SK-N-MC (cell line): ENCODE measurements around the gene GABRR1.
"Not testable (repeated sequence)": the region's sequence is repeated elsewhere in the genome, so short reads cannot be mapped to it uniquely, and the experiment has no call there.

Experiments used
- DNase-seq: peaks from one replicate; pipeline ENCODE4 v3.0.0-alpha.2; 2011; ENCODE audit warnings: low read depth, low spot score
- H3K27ac ChIP-seq: fragments of 200-600 bp; sonication (generic); 2 replicates; pipeline ENCODE4 v1.5.1; 2016; ENCODE audit warnings: mixed run types
- H3K36me3 ChIP-seq: fragments of 200-600 bp; sonication (generic); 2 replicates; pipeline ENCODE4 v1.6.1; 2017; ENCODE audit warnings: antibody characterized with exemption, low read length, mixed read lengths; ENCODE audit not compliant: insufficient read depth
- H3K4me3 ChIP-seq: fragments of 200-600 bp; sonication (generic); 2 replicates; pipeline ENCODE4 v1.5.1; 2016
- H3K9ac ChIP-seq: fragments of 200-600 bp; sonication (generic); 2 replicates; pipeline ENCODE4 v1.8.0; 2017; ENCODE audit warnings: mixed run types, mixed read lengths; ENCODE audit not compliant: insufficient read length
- H3K9me3 ChIP-seq: fragments of 200-600 bp; sonication (generic); 2 replicates; pipeline ENCODE4 v1.6.1; 2017; ENCODE audit warnings: low read depth, mild to moderate bottlenecking, antibody characterized with exemption, low read length, moderate library complexity, mixed read lengths
- EZH2 ChIP-seq: fragments of 200-600 bp; sonication (generic); IDR thresholded peaks from one replicate; pipeline ENCODE4 v1.6.1; 2017; ENCODE audit warnings: antibody characterized with exemption
- FOXP2 ChIP-seq: optimal IDR thresholded peaks from 2 replicates; pipeline ENCODE3; 2011; ENCODE audit warnings: mild to moderate bottlenecking, moderate library complexity; ENCODE audit not compliant: insufficient read depth; ENCODE audit errors: extremely low read length, control extremely low read depth
- POLR2AphosphoS5 ChIP-seq: IDR thresholded peaks from 2 replicates; pipeline ENCODE4 v1.6.1; 2012; ENCODE audit warnings: mild to moderate bottlenecking, low read depth, low read length, borderline replicate concordance

GABRR1 gene

DNA sequence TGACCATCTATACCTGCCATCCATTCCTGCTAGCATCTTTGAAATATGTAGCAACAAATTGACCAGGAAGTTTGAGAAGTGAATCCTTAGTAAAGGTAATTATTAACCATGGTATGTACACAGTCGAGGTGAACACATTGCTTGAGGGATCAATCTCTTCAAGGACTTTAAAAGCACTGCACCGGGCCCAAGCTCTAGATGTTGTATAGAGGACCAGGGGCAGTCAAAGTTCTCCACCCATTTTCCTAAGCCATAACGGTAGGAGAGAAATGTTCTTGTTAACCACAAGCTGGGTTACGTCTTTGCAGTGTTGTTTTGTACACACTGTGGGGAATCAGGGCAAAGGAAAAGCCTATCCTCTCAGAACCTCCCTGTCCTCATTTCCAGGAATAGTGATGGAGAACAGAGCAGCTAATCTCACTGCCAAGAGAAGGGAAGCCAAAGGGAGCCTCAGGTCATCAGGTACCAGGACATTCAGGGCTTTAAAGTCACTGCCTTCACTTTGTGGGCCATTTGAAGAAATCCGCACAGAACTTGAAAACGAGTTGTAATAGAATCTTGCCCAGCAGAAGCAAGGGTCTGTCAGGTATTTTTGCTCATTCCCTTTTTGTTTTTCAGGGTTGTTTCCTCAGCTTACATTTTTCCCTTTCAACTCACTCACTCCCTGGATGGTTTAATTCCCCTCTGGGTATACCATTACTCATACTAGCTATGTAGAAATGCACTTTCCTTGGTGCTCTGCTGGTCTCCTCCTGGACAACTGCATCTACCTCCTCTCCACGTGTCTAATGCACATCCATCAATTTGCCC, 76.6 kb downstream of the GABRR1 start:
- H3K36me3 ChIP-seq = no peaks in the 10 kb centered on the region
- DNase-seq = no peak
- H3K9me3 ChIP-seq = no peaks in the 10 kb centered on the region
- no peak overlapping the region for H3K27ac ChIP-seq
- TF ChIP-seq FOXP2 (no peak), EZH2 (no peak), POLR2AphosphoS5 (no peak)
- H3K9ac ChIP-seq = no peak overlapping the region
- H3K4me3 ChIP-seq = no peak overlapping the region

DNA sequence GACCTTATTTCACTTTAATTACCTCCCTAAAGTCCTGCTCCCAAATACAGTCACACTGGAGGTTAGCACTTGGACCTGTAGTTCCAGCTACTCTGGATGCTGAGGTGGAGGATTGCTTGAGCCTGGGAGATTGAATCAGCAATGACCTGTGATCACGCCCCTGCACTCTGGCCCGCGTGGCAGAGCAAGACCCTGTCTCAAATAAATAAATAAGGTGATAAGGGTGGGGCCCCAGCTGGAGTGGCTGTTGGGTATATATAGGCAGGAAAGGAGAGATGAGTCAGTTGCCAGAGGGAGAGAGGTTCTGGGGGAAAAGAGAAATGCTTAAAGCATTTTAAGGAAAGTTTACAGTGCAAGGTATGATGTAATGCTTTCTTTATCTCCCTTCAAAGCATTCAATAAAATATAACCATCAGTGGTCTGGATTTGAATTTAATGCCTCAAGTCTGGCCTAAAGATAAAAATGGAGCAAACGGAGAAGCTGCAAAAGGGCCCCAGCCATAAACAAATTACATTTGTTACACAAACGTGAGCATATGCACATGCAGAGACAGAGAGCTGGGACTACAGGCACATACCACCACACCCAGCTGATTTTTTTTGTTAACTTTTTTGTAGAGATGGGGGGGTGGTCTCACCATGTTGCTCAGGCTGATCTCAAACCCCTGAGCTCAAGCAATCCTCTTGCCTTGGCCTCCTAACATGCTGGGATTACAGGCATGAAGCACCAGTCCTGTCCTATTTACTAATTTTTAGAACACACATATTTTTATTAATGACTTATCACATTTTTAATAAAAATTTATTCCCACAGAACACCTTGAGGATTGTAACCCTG, 77.4 kb downstream of the GABRR1 start:
- no peak overlapping the region for H3K27ac ChIP-seq
- DNase-seq = no peak
- no peaks in the 10 kb centered on the region for H3K9me3 ChIP-seq
- no peak overlapping the region for H3K4me3 ChIP-seq
- no peak overlapping the region for H3K9ac ChIP-seq
- H3K36me3 ChIP-seq = no peaks in the 10 kb centered on the region
- no peak for TF ChIP-seq FOXP2
- TF ChIP-seq EZH2 = no peak
- no peak for TF ChIP-seq POLR2AphosphoS5

DNA sequence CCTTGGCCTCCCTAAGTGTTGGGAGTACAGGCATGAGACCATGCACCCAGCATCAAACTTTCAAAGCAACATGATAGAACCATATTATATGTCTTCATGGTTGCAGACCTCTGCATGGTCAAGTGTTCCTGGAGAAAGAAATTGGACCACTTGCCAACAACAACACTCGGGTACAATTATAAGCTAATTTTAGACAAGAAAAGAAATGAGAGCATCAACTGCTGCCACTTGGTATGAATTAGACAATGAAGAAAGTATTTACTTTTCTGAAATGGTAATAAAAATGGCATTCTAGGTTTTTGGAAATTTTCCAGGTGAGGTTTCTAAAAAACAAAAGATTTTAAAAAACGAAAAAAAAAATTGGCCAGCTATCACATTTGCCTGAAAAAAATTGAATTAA, 79.0 kb downstream of the GABRR1 start:
- Histone ChIP-seq H3K27ac (no peak overlapping the region), H3K4me3 (no peak overlapping the region), H3K36me3 (no peaks in the 10 kb centered on the region), H3K9me3 (no peaks in the 10 kb centered on the region), H3K9ac (no peak overlapping the region)
- no peak for DNase-seq
- no peak for TF ChIP-seq EZH2
- no peak for TF ChIP-seq FOXP2
- no peak for TF ChIP-seq POLR2AphosphoS5

DNA sequence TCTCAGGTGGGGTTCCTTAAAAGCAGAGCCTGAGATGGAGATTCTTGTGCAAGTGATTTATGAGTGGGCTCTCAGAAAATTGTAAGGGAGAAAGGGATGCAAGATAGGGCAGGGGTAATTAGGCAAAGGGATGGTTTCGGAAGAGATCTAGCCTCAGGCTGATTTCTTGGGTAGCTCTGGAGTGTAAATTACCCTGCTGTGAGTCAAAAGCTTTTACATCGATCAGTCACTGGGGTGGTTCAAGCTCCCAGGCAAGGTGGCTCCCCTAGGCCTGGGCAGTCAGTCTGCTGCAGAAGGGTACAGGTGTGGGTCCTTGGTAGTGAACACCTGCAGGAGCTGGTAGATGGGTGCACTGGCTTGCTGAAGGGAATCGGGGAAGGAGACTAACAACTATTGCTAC, 82.4 kb downstream of the GABRR1 start:
- DNase-seq = no peak
- Histone ChIP-seq H3K9me3 (no peaks in the 10 kb centered on the region), H3K4me3 (no peak overlapping the region), H3K27ac (no peak overlapping the region), H3K36me3 (no peaks in the 10 kb centered on the region), H3K9ac (no peak overlapping the region)
- TF ChIP-seq POLR2AphosphoS5 (no peak), EZH2 (no peak), FOXP2 (no peak)

DNA sequence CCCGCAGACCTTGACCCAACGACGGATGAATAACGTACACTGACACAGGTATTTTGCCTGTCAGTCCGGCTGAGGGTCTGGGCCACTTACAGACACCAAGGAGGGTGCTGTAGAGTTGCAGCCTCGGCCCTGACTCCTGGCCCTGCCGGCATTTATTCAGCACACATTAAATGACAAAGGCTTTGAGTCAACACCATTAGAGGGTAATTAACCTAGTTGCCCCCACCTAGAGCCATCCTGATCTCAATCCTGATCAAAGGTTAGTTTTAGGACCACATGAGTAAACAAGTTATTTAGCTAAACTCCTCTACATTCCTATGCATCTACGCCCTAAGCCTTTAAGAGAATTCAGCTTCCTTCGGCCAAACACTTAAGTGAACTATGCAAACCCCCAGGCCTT, 83.2 kb downstream of the GABRR1 start:
- Histone ChIP-seq H3K36me3 (no peaks in the 10 kb centered on the region), H3K9me3 (no peaks in the 10 kb centered on the region), H3K4me3 (no peak overlapping the region), H3K27ac (no peak overlapping the region), H3K9ac (no peak overlapping the region)
- DNase-seq = no peak
- TF ChIP-seq FOXP2 (no peak), POLR2AphosphoS5 (no peak), EZH2 (no peak)

DNA sequence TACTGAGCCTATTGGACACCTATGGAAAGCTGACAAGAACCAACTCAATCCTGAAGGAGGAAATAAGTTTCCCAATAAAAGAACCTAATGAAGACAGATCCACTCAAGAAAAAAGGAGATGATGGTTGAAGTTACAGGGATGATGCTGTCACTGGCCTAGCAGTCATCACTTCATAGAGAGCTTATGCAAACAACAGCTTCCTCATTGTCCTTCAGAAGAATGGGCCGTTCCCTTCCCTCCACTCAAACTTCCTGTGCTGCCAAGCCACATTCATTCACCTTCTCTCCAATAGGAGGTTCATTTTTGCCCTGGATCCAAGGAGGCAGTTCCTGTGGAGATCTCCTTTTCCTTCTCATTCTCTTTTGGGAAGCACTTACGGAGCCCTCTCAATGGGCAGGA, 85.1 kb downstream of the GABRR1 start:
- Histone ChIP-seq H3K9ac (no peak overlapping the region), H3K9me3 (no peaks in the 10 kb centered on the region), H3K27ac (no peak overlapping the region), H3K4me3 (no peak overlapping the region), H3K36me3 (no peaks in the 10 kb centered on the region)
- no peak for DNase-seq
- TF ChIP-seq EZH2 = no peak
- no peak for TF ChIP-seq POLR2AphosphoS5
- no peak for TF ChIP-seq FOXP2

DNA sequence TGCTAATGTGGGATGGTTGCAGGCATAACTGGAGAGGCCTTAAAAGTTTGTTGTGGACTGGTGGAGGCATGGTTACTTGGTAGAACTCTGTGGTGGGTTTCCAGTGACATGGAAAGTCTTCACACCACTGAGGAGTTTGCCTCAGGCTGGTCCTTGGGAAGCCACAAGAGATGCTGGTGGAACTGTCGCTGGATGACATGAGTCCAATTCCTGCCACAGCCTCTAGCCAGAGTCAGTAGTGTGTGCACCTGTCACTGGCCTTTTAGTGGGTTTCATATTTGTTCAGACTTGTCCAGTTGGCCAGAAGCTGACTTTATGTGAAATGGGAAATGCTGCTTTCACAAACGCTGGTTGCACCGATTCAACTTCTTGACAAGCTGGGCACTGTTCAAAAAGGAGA, 85.6 kb downstream of the GABRR1 start:
- Histone ChIP-seq H3K9ac (no peak overlapping the region), H3K4me3 (no peak overlapping the region), H3K9me3 (no peaks in the 10 kb centered on the region), H3K36me3 (no peaks in the 10 kb centered on the region), H3K27ac (no peak overlapping the region)
- TF ChIP-seq EZH2 (no peak), FOXP2 (no peak), POLR2AphosphoS5 (no peak)
- no peak for DNase-seq

DNA sequence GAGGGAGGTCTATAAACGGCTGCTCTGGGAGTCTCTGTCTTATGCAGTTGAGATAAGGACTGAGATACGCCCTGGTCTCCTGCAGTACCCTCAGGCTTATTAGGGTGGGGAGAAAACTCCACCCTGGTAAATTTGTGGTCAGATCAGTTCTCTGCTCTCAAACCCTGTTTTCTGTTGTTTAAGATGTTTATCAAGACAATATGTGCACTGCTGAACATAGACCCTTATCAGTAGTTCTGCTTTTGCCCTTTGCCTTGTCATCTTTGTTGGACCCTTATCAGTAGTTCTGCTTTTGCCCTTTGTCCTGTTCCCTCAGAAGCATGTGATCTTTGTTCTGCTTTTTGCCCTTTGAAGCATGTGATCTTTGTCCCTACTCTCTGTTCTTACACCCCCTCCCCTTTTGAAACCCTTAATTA, 88.9 kb downstream of the GABRR1 start:
- H3K9me3 ChIP-seq, H3K4me3 ChIP-seq, H3K9ac ChIP-seq, DNase-seq, H3K27ac ChIP-seq, H3K36me3 ChIP-seq: not testable (repeated sequence)
